Gastroesophageal sphincter (tissue), 3 donors: ENCODE measurements around the gene HIVEP3.

ENCODE experiments used
- CTCF ChIP-seq, 4 experiments: fragments of 200-600 bp in 2 of 4; fragments of 450-650 bp in 2 of 4; sonication (generic) in 1 of 4; IDR thresholded peaks; one replicate each; pipeline ENCODE4 v1.5.1; 2017 to 2019; ENCODE audit warnings: antibody characterized with exemption in 4 of 4, mild to moderate bottlenecking in 2 of 4, moderate library complexity in 2 of 4
- EP300 ChIP-seq: sonication (generic); formaldehyde crosslinking; IDR thresholded peaks from one replicate; pipeline ENCODE4 v1.6.1; 2017; ENCODE audit warnings: antibody characterized with exemption, mild to moderate bottlenecking
- POLR2A ChIP-seq, 2 donors: fragments of 450-650 bp; IDR thresholded peaks; one replicate each; pipeline ENCODE4 v1.6.1; 2017; ENCODE audit warnings: antibody characterized with exemption in 2 of 2, mild to moderate bottlenecking in 2 of 2, moderate library complexity in 1 of 2
- POLR2AphosphoS5 ChIP-seq: sonication (generic); formaldehyde crosslinking; IDR thresholded peaks from one replicate; pipeline ENCODE4 v1.6.1; 2017; ENCODE audit warnings: antibody characterized with exemption

- TF ChIP-seq CTCF (IDR thresholded peaks at IDR 0.05) (no peak), POLR2A (IDR thresholded peaks at IDR 0.05) (no peak), POLR2AphosphoS5 (no peak), EP300 (no peak)
Observed at GRCh38 chr1:41773144-41773591, 145.6 kb downstream of the HIVEP3 start.
